Esophagus squamous epithelium (tissue), 4 donors: ENCODE measurements around the gene RFX2.
"Not testable (repeated sequence)": the region's sequence is repeated elsewhere in the genome, so short reads cannot be mapped to it uniquely, and the experiment has no call there.

ENCODE experiments used
- CTCF ChIP-seq, 6 experiments: fragments of 450-650 bp in 4 of 6; fragments of 200-600 bp in 2 of 6; sonication (generic) in 2 of 6; IDR thresholded peaks; one replicate each; pipeline ENCODE4 v1.5.1; 2016 to 2019; ENCODE audit warnings: antibody characterized with exemption in 6 of 6, mild to moderate bottlenecking in 4 of 6, moderate library complexity in 4 of 6
- POLR2A ChIP-seq, 4 donors: fragments of 450-650 bp; IDR thresholded peaks; one replicate each; pipeline ENCODE4 v1.6.1; 2017; ENCODE audit warnings: antibody characterized with exemption in 4 of 4, mild to moderate bottlenecking in 4 of 4, moderate library complexity in 3 of 4

- not testable (repeated sequence) for TF ChIP-seq CTCF, POLR2A (IDR thresholded peaks at IDR 0.05)
These were observed 37.1 kb downstream of the RFX2 start for GRCh38 chr19:6073233-6073632.
